Measurements from ENCODE around the gene SPTSSB. TPM values are rescaled to one million over a fixed set of nuclear protein-coding genes. Genes with fewer than 3 reads are reported as not detected.

SPTSSB gene
- 4.1 TPM for total RNA-seq

GRCh38 chr3:161371441-161372320 lies at the start of gene SPTSSB:
SPTSSB (minus strand) TSS chr3:161371517; CDS start chr3:161346323, 25,194 bp downstream.

Other genes starting within 250 kb of the SPTSSB start
- 98.5 TPM for gene NMD3, start 150.2 kb downstream of the SPTSSB start, total RNA-seq
- not detected for gene OTOL1, start 125.3 kb upstream of the SPTSSB start, total RNA-seq